WERI-Rb-1 (cell line): ENCODE measurements around the gene RALGAPA2.

Source experiments
- DNase-seq: peaks from one replicate; pipeline ENCODE4 v3.0.0-alpha.2; 2020
- H3K27ac ChIP-seq: fragments of 250-450 bp; sonication (Bioruptor Pico); 2 replicates; pipeline ENCODE4 v1.5.1; 2020; ENCODE audit warnings: mild to moderate bottlenecking, moderate library complexity
- H3K27me3 ChIP-seq: fragments of 250-450 bp; sonication (Bioruptor Pico); 2 replicates; pipeline ENCODE4 v1.5.1; 2021; ENCODE audit warnings: mild to moderate bottlenecking, low read depth, moderate library complexity; ENCODE audit not compliant: insufficient read depth, severe bottlenecking
- H3K36me3 ChIP-seq: fragments of 250-450 bp; sonication (Bioruptor Pico); 2 replicates; pipeline ENCODE4 v1.5.1; 2020; ENCODE audit warnings: mild to moderate bottlenecking, moderate library complexity
- H3K4me3 ChIP-seq: 2 replicates; pipeline ENCODE4 v1.5.1; 2011; ENCODE audit warnings: low read depth, mild to moderate bottlenecking, control low read depth, low read length
- H3K9me3 ChIP-seq: fragments of 250-450 bp; sonication (Bioruptor Pico); 2 replicates; pipeline ENCODE4 v1.5.1; 2021; ENCODE audit warnings: mild to moderate bottlenecking, moderate library complexity; ENCODE audit not compliant: severe bottlenecking
- CTCF ChIP-seq: IDR thresholded peaks from 2 replicates; pipeline ENCODE4 v1.5.1; 2011; ENCODE audit warnings: low read depth, mild to moderate bottlenecking, control low read depth, inconsistent platforms, low read length

The RALGAPA2 gene

GRCh38 chr20:20375862-20376261, 336.6 kb downstream of the RALGAPA2 start:
- Histone ChIP-seq H3K4me3 (no peak overlapping the region), H3K36me3 (peaks cover 19% of the 10 kb centered on the region)
- no peak for DNase-seq

GRCh38 chr20:20373091-20373571, 339.3 kb downstream of the RALGAPA2 start:
- Histone ChIP-seq H3K9me3 (no peaks in the 10 kb centered on the region), H3K27me3 (no peaks in the 10 kb centered on the region), H3K4me3 (no peak overlapping the region), H3K27ac (no peak overlapping the region), H3K36me3 (peaks cover 35% of the 10 kb centered on the region)
- no peak for TF ChIP-seq CTCF
- no peak for DNase-seq

More at GRCh38 chr20:20375862-20376261, 336.6 kb downstream of the RALGAPA2 start:
- Histone ChIP-seq H3K27ac (no peak overlapping the region), H3K27me3 (no peaks in the 10 kb centered on the region), H3K9me3 (peaks cover 4% of the 10 kb centered on the region)
- TF ChIP-seq CTCF: no peak

GRCh38 chr20:20371681-20372080, 340.8 kb downstream of the RALGAPA2 start:
- Histone ChIP-seq H3K9me3 (no peaks in the 10 kb centered on the region), H3K27me3 (no peaks in the 10 kb centered on the region), H3K4me3 (peak overlapping the region; percentile 90), H3K36me3 (peaks cover 39% of the 10 kb centered on the region), H3K27ac (no peak overlapping the region)
- no peak for TF ChIP-seq CTCF
- no peak for DNase-seq

- peak overlapping the region; percentile 90 for H3K4me3 ChIP-seq
- peaks cover 39% of the 10 kb centered on the region for H3K36me3 ChIP-seq
- DNase-seq: no peak
- no peak for TF ChIP-seq CTCF
- peak overlapping the region; percentile 100 for H3K27ac ChIP-seq
- H3K27me3 ChIP-seq: no peaks in the 10 kb centered on the region
- no peaks in the 10 kb centered on the region for H3K9me3 ChIP-seq
Measured at GRCh38 chr20:20371083-20371482, 341.4 kb downstream of the RALGAPA2 start.

- Histone ChIP-seq H3K27me3 (no peaks in the 10 kb centered on the region), H3K27ac (peak overlapping the region; percentile 100), H3K4me3 (peak overlapping the region; percentile 90), H3K9me3 (peaks cover 2% of the 10 kb centered on the region), H3K36me3 (peaks cover 39% of the 10 kb centered on the region)
- no peak for TF ChIP-seq CTCF
- no peak for DNase-seq
Measured at GRCh38 chr20:20370094-20370575, 342.3 kb downstream of the RALGAPA2 start.
